Ascending aorta (tissue), 2 donors: ENCODE data around the gene PDE4A. TPM values are rescaled to one million over a fixed set of nuclear protein-coding genes. Genes with fewer than 3 reads are reported as not detected.
A peak's percentile ranks its signal among the peaks of the same experiment; 100 is the strongest.
"Not testable (repeated sequence)": the region's sequence is repeated elsewhere in the genome, so short reads cannot be mapped to it uniquely, and the experiment has no call there.

Experiments used
- DNase-seq, 2 donors: peaks; one replicate each; pipeline ENCODE4 v3.0.0-alpha.2; 2019; ENCODE audit warnings: low spot score in 2 of 2
- H3K27ac ChIP-seq, 2 donors: fragments of 200-600 bp; sonication (generic); one replicate each; pipeline ENCODE4 v1.5.1; 2016 to 2017; ENCODE audit warnings: mild to moderate bottlenecking in 1 of 2
- H3K27me3 ChIP-seq: fragments of 200-600 bp; sonication (generic); one replicate; pipeline ENCODE4 v1.5.1; 2017
- H3K36me3 ChIP-seq, 2 donors: fragments of 200-600 bp; sonication (generic); one replicate each; pipeline ENCODE4 v1.5.1; 2016
- H3K4me1 ChIP-seq, 2 donors: fragments of 200-600 bp; sonication (generic); one replicate each; pipeline ENCODE4 v1.5.1; 2016 to 2017; ENCODE audit warnings: mild to moderate bottlenecking in 1 of 2
- H3K4me3 ChIP-seq, 2 donors: fragments of 200-600 bp; sonication (generic); one replicate each; pipeline ENCODE4 v1.5.1; 2016 to 2017; ENCODE audit warnings: mild to moderate bottlenecking in 1 of 2
- H3K9me3 ChIP-seq, 2 donors: fragments of 200-600 bp; sonication (generic); one replicate each; pipeline ENCODE4 v1.5.1; 2016
- intact Hi-C: fragments of 100-400 bp; cut with DNase I; formaldehyde crosslinking; loops from one replicate; pipeline ENCODE4 v1.15.1; 2023
- total RNA-seq: library from RNA; depleted of rRNA; stranded (reverse); fragments of >200 nt; gene quantifications from one replicate; pipeline ENCODE4 v1.1.0, GENCODE V29; 2016
- TF ChIP-seq, protein P1 (sequence below), 3 experiments: fragments of 200-600 bp in 2 of 3; fragments of 450-650 bp in 1 of 3; sonication (generic) in 2 of 3; IDR thresholded peaks; one replicate each; pipeline ENCODE4 v1.5.1; 2016 to 2019; ENCODE audit warnings: antibody characterized with exemption in 3 of 3, mild to moderate bottlenecking in 1 of 3, moderate library complexity in 1 of 3

The PDE4A gene
- total RNA-seq = 59.9 TPM

DNA sequence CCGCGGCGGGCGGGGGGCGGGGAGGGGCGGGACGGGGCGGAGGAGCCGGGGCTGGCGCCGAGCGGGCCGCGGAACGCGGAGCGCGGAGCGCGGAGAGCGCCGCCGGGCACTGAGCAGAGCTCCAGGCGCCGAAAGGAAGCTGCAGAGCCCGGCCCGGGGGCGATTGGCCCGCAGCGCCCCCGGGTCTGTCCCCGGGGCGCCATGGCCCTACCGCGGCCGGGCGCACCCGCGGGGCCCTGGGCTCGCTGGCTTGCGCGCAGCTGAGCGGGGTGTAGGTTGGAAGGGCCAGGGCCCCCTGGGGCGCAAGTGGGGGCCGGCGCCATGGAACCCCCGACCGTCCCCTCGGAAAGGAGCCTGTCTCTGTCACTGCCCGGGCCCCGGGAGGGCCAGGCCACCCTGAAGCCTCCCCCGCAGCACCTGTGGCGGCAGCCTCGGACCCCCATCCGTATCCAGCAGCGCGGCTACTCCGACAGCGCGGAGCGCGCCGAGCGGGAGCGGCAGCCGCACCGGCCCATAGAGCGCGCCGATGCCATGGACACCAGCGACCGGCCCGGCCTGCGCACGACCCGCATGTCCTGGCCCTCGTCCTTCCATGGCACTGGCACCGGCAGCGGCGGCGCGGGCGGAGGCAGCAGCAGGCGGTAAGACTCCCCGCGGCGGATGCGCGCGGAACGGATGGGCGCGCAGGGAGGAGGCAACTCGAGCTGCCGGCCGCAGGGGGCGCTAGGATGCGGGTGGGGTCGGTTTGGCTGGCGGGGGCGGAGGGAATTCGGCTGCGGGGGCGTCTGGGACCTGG lies at the start of gene PDE4A:
PDE4A (plus strand) TSS at position 95 of the 796 bp plus-strand sequence; CDS start at position 322, 227 bp downstream.
- H3K27me3 ChIP-seq = peaks cover 50% of the 10 kb centered on the region
- no peak for DNase-seq
- H3K9me3 ChIP-seq = no peaks in the 10 kb centered on the region
- TF ChIP-seq, protein P1, sequence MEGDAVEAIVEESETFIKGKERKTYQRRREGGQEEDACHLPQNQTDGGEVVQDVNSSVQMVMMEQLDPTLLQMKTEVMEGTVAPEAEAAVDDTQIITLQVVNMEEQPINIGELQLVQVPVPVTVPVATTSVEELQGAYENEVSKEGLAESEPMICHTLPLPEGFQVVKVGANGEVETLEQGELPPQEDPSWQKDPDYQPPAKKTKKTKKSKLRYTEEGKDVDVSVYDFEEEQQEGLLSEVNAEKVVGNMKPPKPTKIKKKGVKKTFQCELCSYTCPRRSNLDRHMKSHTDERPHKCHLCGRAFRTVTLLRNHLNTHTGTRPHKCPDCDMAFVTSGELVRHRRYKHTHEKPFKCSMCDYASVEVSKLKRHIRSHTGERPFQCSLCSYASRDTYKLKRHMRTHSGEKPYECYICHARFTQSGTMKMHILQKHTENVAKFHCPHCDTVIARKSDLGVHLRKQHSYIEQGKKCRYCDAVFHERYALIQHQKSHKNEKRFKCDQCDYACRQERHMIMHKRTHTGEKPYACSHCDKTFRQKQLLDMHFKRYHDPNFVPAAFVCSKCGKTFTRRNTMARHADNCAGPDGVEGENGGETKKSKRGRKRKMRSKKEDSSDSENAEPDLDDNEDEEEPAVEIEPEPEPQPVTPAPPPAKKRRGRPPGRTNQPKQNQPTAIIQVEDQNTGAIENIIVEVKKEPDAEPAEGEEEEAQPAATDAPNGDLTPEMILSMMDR (IDR thresholded peaks at IDR 0.05) = peak in 1 of 3 experiments; percentile 29
- peak within 1 kb of the TSS; percentile 26 to 28 for H3K4me3 ChIP-seq
- H3K4me1 ChIP-seq = peaks cover 23% of the 10 kb centered on the region in 2 donors
- intact Hi-C loops = no loop called here
- H3K36me3 ChIP-seq = no peaks in the 10 kb centered on the region
- no peak within 1 kb of the TSS for H3K27ac ChIP-seq

- intact Hi-C loops = no loop called here
- TF ChIP-seq, protein P1 (IDR thresholded peaks at IDR 0.05) = no peak
Observed at GRCh38 chr19:10372690-10373089, 47.6 kb upstream of the PDE4A start.

GRCh38 chr19:10374931-10375330 lies 45.4 kb upstream of the PDE4A start:
- no peak overlapping the region for H3K4me3 ChIP-seq
- peaks cover 6 to 27% of the 10 kb centered on the region in 2 donors for H3K36me3 ChIP-seq
- intact Hi-C loops = no loop called here
- DNase-seq = no peak
- TF ChIP-seq, protein P1 (IDR thresholded peaks at IDR 0.05) = no peak
- no peaks in the 10 kb centered on the region for H3K9me3 ChIP-seq
- no peak overlapping the region for H3K27ac ChIP-seq
- peaks cover 0 to 9% of the 10 kb centered on the region in 2 donors for H3K4me1 ChIP-seq
- H3K27me3 ChIP-seq = no peaks in the 10 kb centered on the region

More at GRCh38 chr19:10372690-10373089, 47.6 kb upstream of the PDE4A start:
- no peak for DNase-seq
- Histone ChIP-seq H3K27me3 (no peaks in the 10 kb centered on the region), H3K9me3 (no peaks in the 10 kb centered on the region), H3K4me3 (no peak overlapping the region), H3K4me1 (no peaks in the 10 kb centered on the region), H3K36me3 (peaks cover 21 to 46% of the 10 kb centered on the region in 2 donors), H3K27ac (no peak overlapping the region)

DNA sequence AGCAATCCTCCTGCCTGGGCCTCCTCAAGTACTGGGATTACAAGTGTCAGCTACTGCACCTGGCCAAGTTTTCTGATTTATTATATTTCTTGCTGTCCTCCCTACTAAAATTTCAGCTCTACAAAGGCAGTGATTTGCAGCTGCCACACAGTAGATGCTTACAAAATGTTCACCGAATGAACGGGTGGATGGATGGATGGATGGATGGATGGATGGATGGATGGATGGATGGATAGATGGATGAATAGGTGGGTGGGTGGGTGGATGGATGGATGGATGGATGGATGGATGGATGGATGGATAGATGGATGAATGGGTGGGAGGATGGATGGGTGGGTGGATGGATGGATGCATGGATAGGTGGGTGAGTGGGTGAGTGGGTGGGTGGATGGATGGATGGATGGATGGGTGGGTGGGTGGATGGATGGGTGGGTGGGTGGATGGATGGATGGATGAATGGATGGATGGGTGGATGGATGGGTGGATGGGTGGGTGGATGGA lies 43.1 kb upstream of the PDE4A start:
- DNase-seq, H3K4me3 ChIP-seq, intact Hi-C loops, H3K27ac ChIP-seq, H3K9me3 ChIP-seq, H3K27me3 ChIP-seq: not testable (repeated sequence)
- peaks cover 0 to 14% of the 10 kb centered on the region in 2 donors for H3K4me1 ChIP-seq
- H3K36me3 ChIP-seq = peaks cover 0 to 20% of the 10 kb centered on the region in 2 donors

DNA sequence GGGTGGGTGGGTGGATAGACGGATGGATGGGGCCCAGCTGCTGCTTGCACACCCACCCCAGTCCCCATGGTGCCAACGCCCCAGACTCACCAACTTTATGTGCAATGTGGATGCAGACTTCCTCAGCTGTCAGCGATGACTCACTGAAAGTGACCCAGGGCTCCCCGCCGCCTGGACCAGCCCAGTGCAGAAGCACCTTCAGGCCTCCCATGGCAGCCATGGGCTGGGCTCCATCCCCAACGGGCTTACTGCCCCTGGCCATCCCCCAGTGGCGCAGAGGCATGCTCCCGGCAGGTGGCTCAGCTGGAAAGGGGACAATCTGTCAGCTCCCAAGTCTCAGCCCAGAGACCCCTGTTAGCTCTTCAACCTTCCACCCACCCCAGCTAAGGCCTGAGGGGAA lies 42.2 kb upstream of the PDE4A start:
- Histone ChIP-seq H3K9me3 (no peaks in the 10 kb centered on the region), H3K27me3 (no peaks in the 10 kb centered on the region), H3K36me3 (peaks cover 0 to 20% of the 10 kb centered on the region in 2 donors), H3K4me3 (no peak overlapping the region), H3K4me1 (peaks cover 0 to 14% of the 10 kb centered on the region in 2 donors), H3K27ac (no peak overlapping the region)
- intact Hi-C loops = no loop called here
- TF ChIP-seq, protein P1 (IDR thresholded peaks at IDR 0.05) = no peak
- no peak for DNase-seq

DNA sequence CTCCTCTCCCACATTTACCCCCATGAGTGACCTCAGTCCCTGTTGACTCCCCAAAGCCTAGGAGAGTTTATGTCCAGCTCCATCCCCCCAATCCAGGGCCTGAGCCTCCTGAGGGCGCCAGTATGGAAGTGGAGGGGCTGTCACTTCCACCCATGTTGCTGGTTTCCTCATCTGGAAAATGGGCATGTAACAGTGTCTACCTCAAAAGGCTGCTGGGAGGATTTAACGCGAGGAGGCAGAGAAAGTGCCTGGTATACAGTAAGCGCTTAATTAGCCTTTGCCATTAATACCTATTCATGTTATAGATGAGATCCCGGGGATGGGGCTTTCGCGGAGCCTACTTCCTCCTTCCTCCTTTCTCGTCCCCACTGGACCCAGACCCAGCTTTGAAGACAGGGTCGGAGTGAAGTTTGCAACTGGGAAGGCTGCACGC lies 40.4 kb upstream of the PDE4A start:
- no peaks in the 10 kb centered on the region for H3K9me3 ChIP-seq
- peaks cover 0 to 14% of the 10 kb centered on the region in 2 donors for H3K4me1 ChIP-seq
- H3K27me3 ChIP-seq = no peaks in the 10 kb centered on the region
- TF ChIP-seq, protein P1 (IDR thresholded peaks at IDR 0.05) = no peak
- intact Hi-C loops = loop anchor here (1.0 to 5.0 kb wide), 4 partner anchors 23 to 128 kb away; partner anchors contain the start of genes CDC37, FDX2, MRPL4 and RAVER1
- H3K36me3 ChIP-seq = peaks cover 0 to 13% of the 10 kb centered on the region in 2 donors
- peak overlapping the region; percentile 86 to 98 for H3K4me3 ChIP-seq
- DNase-seq = no peak
- H3K27ac ChIP-seq = peak overlapping the region; percentile 66 to 73
